SK-N-SH (cell line): Measurements from ENCODE around the gene SLF2. TPM values are rescaled to one million over a fixed set of nuclear protein-coding genes. Genes with fewer than 3 reads are reported as not detected.
A peak's percentile ranks its signal among the peaks of the same experiment; 100 is the strongest.

Source experiments
- CTCF ChIA-PET: fragments of 300-600, 350-600 bp; formaldehyde crosslinking; extraction: SDS; loops from one replicate; lab custom pipeline; 2021; lab: Yijun Ruan, JAX
- POLR2A ChIA-PET: fragments of 350-600 bp; sonication (Branson Sonifier 250); formaldehyde crosslinking; extraction: SDS; loops from one replicate; lab custom pipeline; 2020; ENCODE audit warnings: antibody characterized with exemption, inconsistent platforms; lab: Yijun Ruan, JAX
- DNase-seq: peaks from one replicate; pipeline ENCODE4 v3.0.0; 2012
- H2AFZ ChIP-seq: fragments of 200-600 bp; sonication (generic); 2 replicates; pipeline ENCODE4 v1.8.1; 2016; ENCODE audit warnings: antibody characterized with exemption, mild to moderate bottlenecking, low read depth
- H3F3A ChIP-seq: fragments of 200-600 bp; sonication (generic); replicated peaks from 2 replicates; pipeline ENCODE3; 2016; ENCODE audit warnings: antibody characterized with exemption, mild to moderate bottlenecking; ENCODE audit not compliant: insufficient read depth
- H3K27ac ChIP-seq, 2 experiments: fragments of 200-500 bp in 1 of 2; fragments of 200-600 bp in 1 of 2; sonication (Bioruptor generic) in 1 of 2; sonication (generic), shearing (Covaris generic) in 1 of 2; 2 replicates each; pipeline versions ENCODE4 v1.5.1 to v1.6.1; 2014 to 2016; ENCODE audit warnings: low read depth in 2 of 2, inconsistent platforms in 1 of 2, low read length in 1 of 2, mild to moderate bottlenecking in 1 of 2, mixed read lengths in 1 of 2
- H3K27me3 ChIP-seq: fragments of 200-600 bp; sonication (generic), shearing (Covaris generic); 2 replicates; pipeline ENCODE4 v1.6.1; 2016; ENCODE audit warnings: mixed run types; ENCODE audit not compliant: insufficient read depth
- H3K36me3 ChIP-seq, 2 experiments: fragments of 200-500 bp in 1 of 2; fragments of 200-600 bp in 1 of 2; sonication (Bioruptor generic) in 1 of 2; sonication (generic) in 1 of 2; replicated peaks in 1 of 2; 2 replicates each; pipeline versions ENCODE3 to v1.5.1; 2014 to 2016; ENCODE audit warnings: low read length in 1 of 2, mild to moderate bottlenecking in 1 of 2; ENCODE audit not compliant: insufficient read depth in 2 of 2, control insufficient read depth in 1 of 2
- H3K4me1 ChIP-seq, 2 experiments: fragments of 200-500 bp in 1 of 2; fragments of 200-600 bp in 1 of 2; sonication (Bioruptor generic) in 1 of 2; sonication (generic), shearing (Covaris generic) in 1 of 2; 2 replicates each; pipeline versions ENCODE4 v1.5.1 to v1.6.1; 2014 to 2016; ENCODE audit warnings: low read depth in 1 of 2, low read length in 1 of 2, mixed run types in 1 of 2; ENCODE audit not compliant: insufficient read depth in 2 of 2, control insufficient read depth in 1 of 2
- H3K4me2 ChIP-seq: fragments of 200-600 bp; sonication (generic), shearing (Covaris generic); 2 replicates; pipeline ENCODE4 v1.6.1; 2017; ENCODE audit warnings: mixed run types
- H3K4me3 ChIP-seq, 2 experiments: fragments of 200-500 bp in 1 of 2; fragments of 200-600 bp in 1 of 2; sonication (Bioruptor generic) in 1 of 2; sonication (generic), shearing (Covaris generic) in 1 of 2; 2 replicates each; pipeline versions ENCODE4 v1.5.1 to v1.8.1; 2014 to 2016; ENCODE audit warnings: low read depth in 2 of 2, inconsistent platforms in 1 of 2, low read length in 1 of 2, mild to moderate bottlenecking in 1 of 2, mixed read lengths in 1 of 2, moderate library complexity in 1 of 2
- H3K79me2 ChIP-seq: fragments of 200-600 bp; sonication (generic); 2 replicates; pipeline ENCODE4 v1.8.1; 2017; ENCODE audit warnings: mild to moderate bottlenecking; ENCODE audit not compliant: insufficient read depth
- H3K9ac ChIP-seq: fragments of 200-600 bp; sonication (generic); 2 replicates; pipeline ENCODE4 v1.6.1; 2017; ENCODE audit warnings: mixed run types
- H3K9me2 ChIP-seq: fragments of 200-600 bp; sonication (generic); 2 replicates; pipeline ENCODE4 v1.6.1; 2017; ENCODE audit warnings: mixed run types
- H3K9me3 ChIP-seq: fragments of 200-600 bp; sonication (generic); 2 replicates; pipeline ENCODE4 v1.6.1; 2017; ENCODE audit warnings: mixed run types, mild to moderate bottlenecking, moderate library complexity
- H4K20me1 ChIP-seq: fragments of 200-600 bp; sonication (generic); 2 replicates; pipeline ENCODE4 v1.6.1; 2017; ENCODE audit warnings: mild to moderate bottlenecking, mixed run types; ENCODE audit not compliant: insufficient read depth
- CHD2 ChIP-seq: fragments of 150-350 bp; IDR thresholded peaks from 2 replicates; pipeline ENCODE4 v1.6.1; 2018; ENCODE audit warnings: low read length; ENCODE audit not compliant: partially characterized antibody
- ELF1 ChIP-seq: IDR thresholded peaks from 2 replicates; pipeline ENCODE4 v1.4.0; 2012
- EP300 ChIP-seq, 2 experiments: IDR thresholded peaks; 2 replicates each; pipeline versions ENCODE4 v1.4.0 to v1.6.1; 2012; ENCODE audit warnings: borderline replicate concordance in 1 of 2, low read depth in 1 of 2, low read length in 1 of 2
- FOSL2 ChIP-seq: IDR thresholded peaks from 2 replicates; pipeline ENCODE4 v1.4.0; 2012; ENCODE audit warnings: low read depth, mild to moderate bottlenecking, moderate library complexity, borderline replicate concordance
- GABPA ChIP-seq: IDR thresholded peaks from 2 replicates; pipeline ENCODE4 v1.4.0; 2012; ENCODE audit warnings: low read depth, mild to moderate bottlenecking
- GATA2 ChIP-seq: sonication (generic); formaldehyde crosslinking; IDR thresholded peaks from 2 replicates; pipeline ENCODE4 v1.5.0; 2020; ENCODE audit warnings: mild to moderate bottlenecking, missing genetic modification reagents
- IRF3 ChIP-seq: fragments of 150-350 bp; IDR thresholded peaks from 2 replicates; pipeline ENCODE4 v1.6.1; 2016; ENCODE audit warnings: mild to moderate bottlenecking, low read depth, low read length
- MAX ChIP-seq: IDR thresholded peaks from 2 replicates; pipeline ENCODE4 v1.4.0; 2012; ENCODE audit warnings: low read depth
- MEF2A ChIP-seq: IDR thresholded peaks from 2 replicates; pipeline ENCODE4 v1.4.0; 2012; ENCODE audit warnings: low read depth, borderline replicate concordance
- MXI1 ChIP-seq: IDR thresholded peaks from 2 replicates; pipeline ENCODE4 v1.6.1; 2012; ENCODE audit warnings: mild to moderate bottlenecking, low read depth, low read length, improper control_type of control experiment
- NFIC ChIP-seq: IDR thresholded peaks from 2 replicates; pipeline ENCODE4 v1.4.0; 2012; ENCODE audit warnings: borderline replicate concordance
- NRF1 ChIP-seq: IDR thresholded peaks from 2 replicates; pipeline ENCODE4 v1.6.1; 2012; ENCODE audit warnings: low read depth, mild to moderate bottlenecking, low read length
- PBX3 ChIP-seq: IDR thresholded peaks from 2 replicates; pipeline ENCODE4; 2012
- RAD21 ChIP-seq: IDR thresholded peaks from 2 replicates; pipeline ENCODE4 v1.6.1; 2012; ENCODE audit warnings: mild to moderate bottlenecking, low read length
- RCOR1 ChIP-seq: fragments of 150-350 bp; IDR thresholded peaks from 2 replicates; pipeline ENCODE4 v1.6.1; 2017; ENCODE audit warnings: antibody characterized with exemption, low read length
- REST ChIP-seq: IDR thresholded peaks from 2 replicates; pipeline ENCODE4 v1.6.1; 2012; ENCODE audit warnings: mild to moderate bottlenecking, low read depth, low read length, moderate library complexity
- SIN3A ChIP-seq: IDR thresholded peaks from 2 replicates; pipeline ENCODE4 v1.6.1; 2012; ENCODE audit warnings: low read depth, mild to moderate bottlenecking, low read length, moderate library complexity, borderline replicate concordance
- TAF1 ChIP-seq: IDR thresholded peaks from 2 replicates; pipeline ENCODE4 v1.6.1; 2012; ENCODE audit warnings: low read depth, mild to moderate bottlenecking, low read length, moderate library complexity, borderline replicate concordance
- TCF12 ChIP-seq: IDR thresholded peaks from 2 replicates; pipeline ENCODE4 v1.4.0; 2012
- USF1 ChIP-seq: IDR thresholded peaks from 2 replicates; pipeline ENCODE4 v1.4.0; 2012; ENCODE audit warnings: low read depth, borderline replicate concordance
- USF2 ChIP-seq: fragments of 150-350 bp; IDR thresholded peaks from 2 replicates; pipeline ENCODE4 v1.6.1; 2017; ENCODE audit warnings: antibody characterized with exemption, low read length, low read depth, borderline replicate concordance
- ZBTB33 ChIP-seq: IDR thresholded peaks from 2 replicates; pipeline ENCODE4 v1.4.0; 2012; ENCODE audit warnings: low read depth, borderline replicate concordance
- WGBS: methylation state at CpG from one replicate; pipeline ENCODE4 v1.1.6; 2017; ENCODE audit warnings: low lambda C conversion rate; 5-methylcytosine and 5-hydroxymethylcytosine counted together
- polyA plus RNA-seq, 3 experiments: library from polyadenylated mRNA; depleted of rRNA; stranded (reverse); fragments of >200 nt; gene quantifications; 2 replicates each; pipeline ENCODE4 v1.2.3, GENCODE V29; 2012

The SLF2 gene
- polyA plus RNA-seq, 1 of the 3 experiments (the other 2 are of a cell fraction) = 6.3 TPM

GRCh38 chr10:100890673-100891317 is 22.0 kb upstream of the SLF2 start:
- no peaks in the 10 kb centered on the region for H3K79me2 ChIP-seq
- no peaks in the 10 kb centered on the region for H3K9me2 ChIP-seq
- no peaks in the 10 kb centered on the region for H3K27me3 ChIP-seq
- H2AFZ ChIP-seq = peak overlapping the region; percentile 53; the same call in 1 of the 2 replicates
- CTCF ChIA-PET = interaction anchor here (0.9 kb wide), 1 partner anchor 328 kb away, joined by 3 read pairs; no protein-coding TSS in a partner anchor
- H3K27ac ChIP-seq = peak overlapping the region; percentile 56 to 85; a peak in 3 of 4 replicates
- 33% methylated on average over 7 of the region's 7 CpGs for WGBS
- H3K4me2 ChIP-seq = peak overlapping the region; percentile 57
- POLR2A ChIA-PET = no interaction called here
- no peaks in the 10 kb centered on the region for H3K36me3 ChIP-seq
- H4K20me1 ChIP-seq = no peaks in the 10 kb centered on the region
- peaks cover 13% of the 10 kb centered on the region for H3F3A ChIP-seq
- H3K4me3 ChIP-seq = no peak overlapping the region
- no peak for DNase-seq
- peak overlapping the region; percentile 18; the same call in 1 of the 2 replicates for H3K9ac ChIP-seq
- no peaks in the 10 kb centered on the region for H3K9me3 ChIP-seq
- H3K4me1 ChIP-seq = peaks cover 0 to 11% of the 10 kb centered on the region in 2 experiments; a peak in 3 of 4 replicates
- TF ChIP-seq NRF1 (no peak), USF2 (no peak), EP300 (IDR thresholded peaks at IDR 0.05; ENCODE audit: borderline replicate concordance in 1 of 2, low read depth in 1 of 2, low read length in 1 of 2) (peak; percentile 59 to 86; a peak in 3 of 4 replicates), RCOR1 (no peak), GATA2 (CRISPR knock-in tag) (no peak), GABPA (peak; percentile 32; the same call in 1 of the 2 replicates), NFIC (peak; percentile 34), SIN3A (0 out of 2 replicates have a peak, but pooled peaks have one; percentile 21), ZBTB33 (peak; percentile 79), IRF3 (no peak), PBX3 (peak; percentile 83), REST (peak; percentile 50), TAF1 (peak; percentile 46; the same call in 1 of the 2 replicates), MEF2A (peak; percentile 71; the same call in 1 of the 2 replicates), MAX (peak; percentile 100), MXI1 (peak; percentile 30; the same call in 1 of the 2 replicates), RAD21 (no peak), CHD2 (no peak), FOSL2 (peak; percentile 95), TCF12 (peak; percentile 89), ELF1 (0 out of 2 replicates have a peak, but pooled peaks have one; percentile 32), USF1 (peak; percentile 35; the same call in 1 of the 2 replicates)
